ENCODE data around the gene GPX3. TPM values are rescaled to one million over a fixed set of nuclear protein-coding genes. Genes with fewer than 3 reads are reported as not detected.

GPX3 gene
- total and polyA plus RNA-seq, 2 donors (not counting 1 experiment from before 2014, with no cell fraction given), result 182 to 267 TPM

GRCh38 chr5:151055336-151055735, 34.9 kb downstream of the GPX3 start:
- Histone ChIP-seq H3K79me2 (ENCODE audit: control insufficient read depth, insufficient read depth, low read length) (no peaks in the 10 kb centered on the region), H3K4me2 (ENCODE audit: extremely low read depth, insufficient read depth, low read length) (no peak overlapping the region), H3K4me3 (replicated peaks in 1 of 4; ENCODE audit: control extremely low read depth in 1 of 4, insufficient read depth in 1 of 4, low read depth in 3 of 4, low read length in 4 of 4) (no peak overlapping the region), H3K36me3 (ENCODE audit: control insufficient read depth, insufficient read depth, low read length) (peaks cover 4% of the 10 kb centered on the region), H3K9ac (ENCODE audit: insufficient read depth, low read length) (no peak overlapping the region), H3K27ac (ENCODE audit: insufficient read depth, low read length) (no peak overlapping the region), H4K20me1 (ENCODE audit: control insufficient read depth, extremely low read depth, insufficient read depth, low read length) (no peaks in the 10 kb centered on the region), H2AFZ (ENCODE audit: low read length) (no peak overlapping the region), H3K27me3 (ENCODE audit: control insufficient read depth, insufficient read depth, low read length) (no peaks in the 10 kb centered on the region), H3K4me1 (ENCODE audit: control insufficient read depth, extremely low read depth, insufficient read depth, low read length) (peaks cover 12% of the 10 kb centered on the region), H3K9me3 (ENCODE audit: control insufficient read depth, insufficient read depth, low read depth, low read length) (no peaks in the 10 kb centered on the region)
- no peak for TF ChIP-seq EZH2 (IDR thresholded peaks at IDR 0.05; ENCODE audit: low read length, missing control alignments)
- TF ChIP-seq, protein P1, sequence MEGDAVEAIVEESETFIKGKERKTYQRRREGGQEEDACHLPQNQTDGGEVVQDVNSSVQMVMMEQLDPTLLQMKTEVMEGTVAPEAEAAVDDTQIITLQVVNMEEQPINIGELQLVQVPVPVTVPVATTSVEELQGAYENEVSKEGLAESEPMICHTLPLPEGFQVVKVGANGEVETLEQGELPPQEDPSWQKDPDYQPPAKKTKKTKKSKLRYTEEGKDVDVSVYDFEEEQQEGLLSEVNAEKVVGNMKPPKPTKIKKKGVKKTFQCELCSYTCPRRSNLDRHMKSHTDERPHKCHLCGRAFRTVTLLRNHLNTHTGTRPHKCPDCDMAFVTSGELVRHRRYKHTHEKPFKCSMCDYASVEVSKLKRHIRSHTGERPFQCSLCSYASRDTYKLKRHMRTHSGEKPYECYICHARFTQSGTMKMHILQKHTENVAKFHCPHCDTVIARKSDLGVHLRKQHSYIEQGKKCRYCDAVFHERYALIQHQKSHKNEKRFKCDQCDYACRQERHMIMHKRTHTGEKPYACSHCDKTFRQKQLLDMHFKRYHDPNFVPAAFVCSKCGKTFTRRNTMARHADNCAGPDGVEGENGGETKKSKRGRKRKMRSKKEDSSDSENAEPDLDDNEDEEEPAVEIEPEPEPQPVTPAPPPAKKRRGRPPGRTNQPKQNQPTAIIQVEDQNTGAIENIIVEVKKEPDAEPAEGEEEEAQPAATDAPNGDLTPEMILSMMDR (conservative IDR thresholded peaks at IDR 0.05 in 1 of 2, IDR thresholded peaks at IDR 0.05 in 1 of 2; ENCODE audit: low read depth in 1 of 2, low read length in 2 of 2), result no peak
- DNase-seq (ENCODE audit: low read depth in 2 of 2), result no peak

DNA sequence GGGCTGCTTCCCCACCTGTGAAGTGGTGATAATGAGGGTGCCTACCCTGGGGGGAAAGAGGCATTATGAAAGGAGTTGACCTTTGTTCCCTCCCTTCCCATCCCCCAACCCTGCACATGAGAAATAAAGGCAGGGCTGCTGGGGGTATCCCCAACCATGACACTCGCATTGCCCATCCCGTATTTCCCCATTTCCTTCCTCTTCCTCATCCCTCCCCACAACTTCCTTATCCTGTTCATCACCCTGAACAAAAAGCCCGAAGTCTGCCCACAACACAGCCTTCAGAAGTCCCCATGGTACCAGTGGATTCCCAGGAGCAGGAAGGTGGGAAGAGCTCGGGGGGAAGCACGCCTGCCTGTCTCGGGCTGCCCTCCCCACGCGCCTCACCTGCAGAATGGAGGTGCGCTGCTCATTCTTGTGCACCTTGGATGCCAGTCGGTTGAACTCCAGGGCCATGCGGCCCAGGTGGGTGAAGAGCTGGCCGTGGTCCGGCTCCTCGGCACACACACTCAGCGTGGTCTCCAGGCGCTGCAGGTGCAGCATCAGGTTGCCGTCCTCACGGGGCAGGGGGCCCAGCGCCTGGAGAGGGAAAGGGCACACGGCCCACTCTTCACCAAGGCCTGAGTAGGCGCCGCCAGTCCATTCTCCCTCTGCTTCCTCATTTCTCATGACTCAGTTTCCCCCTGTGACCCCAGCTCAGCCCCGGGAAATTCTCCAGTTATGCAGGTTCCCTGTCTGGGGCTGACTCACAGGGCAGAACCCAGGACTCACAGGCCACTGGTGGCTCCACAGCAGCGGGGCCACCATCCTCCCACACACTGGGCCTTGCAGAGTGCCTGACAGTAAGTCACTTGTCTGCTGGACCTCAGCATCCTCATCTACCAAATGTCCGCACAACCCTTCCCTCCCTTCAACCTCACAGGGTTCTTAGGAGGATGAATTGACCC, 36.3 kb downstream of the GPX3 start:
- no peak for DNase-seq (ENCODE audit: low read depth in 2 of 2)
- no peak overlapping the region for H3K27ac ChIP-seq (ENCODE audit: insufficient read depth, low read length)
- no peak overlapping the region for H3K4me3 ChIP-seq (replicated peaks in 1 of 4; ENCODE audit: control extremely low read depth in 1 of 4, insufficient read depth in 1 of 4, low read depth in 3 of 4, low read length in 4 of 4)
- peaks cover 10% of the 10 kb centered on the region for H3K4me1 ChIP-seq (ENCODE audit: control insufficient read depth, extremely low read depth, insufficient read depth, low read length)
- H3K79me2 ChIP-seq (ENCODE audit: control insufficient read depth, insufficient read depth, low read length), result no peaks in the 10 kb centered on the region
- no peak overlapping the region for H2AFZ ChIP-seq (ENCODE audit: low read length)
- TF ChIP-seq EZH2 (IDR thresholded peaks at IDR 0.05; ENCODE audit: low read length, missing control alignments), result no peak
- TF ChIP-seq, protein P1 (conservative IDR thresholded peaks at IDR 0.05 in 1 of 2, IDR thresholded peaks at IDR 0.05 in 1 of 2; ENCODE audit: low read depth in 1 of 2, low read length in 2 of 2), result no peak
- H3K9me3 ChIP-seq (ENCODE audit: control insufficient read depth, insufficient read depth, low read depth, low read length), result no peaks in the 10 kb centered on the region
- H3K27me3 ChIP-seq (ENCODE audit: control insufficient read depth, insufficient read depth, low read length), result no peaks in the 10 kb centered on the region
- no peak overlapping the region for H3K9ac ChIP-seq (ENCODE audit: insufficient read depth, low read length)
- H3K4me2 ChIP-seq (ENCODE audit: extremely low read depth, insufficient read depth, low read length), result no peak overlapping the region
- H4K20me1 ChIP-seq (ENCODE audit: control insufficient read depth, extremely low read depth, insufficient read depth, low read length), result no peaks in the 10 kb centered on the region
- H3K36me3 ChIP-seq (ENCODE audit: control insufficient read depth, insufficient read depth, low read length), result peaks cover 2% of the 10 kb centered on the region

DNA sequence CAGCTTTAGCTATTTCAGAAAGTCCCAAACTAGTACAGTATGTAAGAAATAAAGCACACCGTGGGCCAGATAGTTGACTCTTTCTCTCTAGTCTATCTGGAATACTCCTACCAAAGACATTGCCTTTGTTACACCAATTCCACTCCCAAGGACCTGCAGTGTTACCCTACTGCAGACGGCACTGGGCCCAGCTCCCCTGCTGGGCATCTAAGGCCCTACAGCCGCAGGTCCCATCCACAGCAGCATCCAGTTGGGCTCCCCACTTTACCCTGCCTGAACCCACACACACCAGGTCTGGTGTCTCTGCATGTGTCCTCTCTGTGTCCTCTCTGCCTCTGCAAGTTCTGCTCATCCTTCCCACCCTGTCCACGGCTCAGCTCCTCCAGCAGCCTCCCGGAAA, 37.9 kb downstream of the GPX3 start:
- DNase-seq (ENCODE audit: low read depth in 2 of 2), result no peak
- Histone ChIP-seq H2AFZ (ENCODE audit: low read length) (no peak overlapping the region), H3K9me3 (ENCODE audit: control insufficient read depth, insufficient read depth, low read depth, low read length) (no peaks in the 10 kb centered on the region), H3K27me3 (ENCODE audit: control insufficient read depth, insufficient read depth, low read length) (no peaks in the 10 kb centered on the region), H3K4me3 (replicated peaks in 1 of 4; ENCODE audit: control extremely low read depth in 1 of 4, insufficient read depth in 1 of 4, low read depth in 3 of 4, low read length in 4 of 4) (no peak overlapping the region), H3K27ac (ENCODE audit: insufficient read depth, low read length) (no peak overlapping the region), H3K36me3 (ENCODE audit: control insufficient read depth, insufficient read depth, low read length) (peaks cover 5% of the 10 kb centered on the region), H3K79me2 (ENCODE audit: control insufficient read depth, insufficient read depth, low read length) (no peaks in the 10 kb centered on the region), H3K4me2 (ENCODE audit: extremely low read depth, insufficient read depth, low read length) (no peak overlapping the region), H3K4me1 (ENCODE audit: control insufficient read depth, extremely low read depth, insufficient read depth, low read length) (peaks cover 16% of the 10 kb centered on the region), H4K20me1 (ENCODE audit: control insufficient read depth, extremely low read depth, insufficient read depth, low read length) (no peaks in the 10 kb centered on the region), H3K9ac (ENCODE audit: insufficient read depth, low read length) (no peak overlapping the region)
- TF ChIP-seq, protein P1 (conservative IDR thresholded peaks at IDR 0.05 in 1 of 2, IDR thresholded peaks at IDR 0.05 in 1 of 2; ENCODE audit: low read depth in 1 of 2, low read length in 2 of 2), result peak in 1 of 2 donors; percentile 18
- no peak for TF ChIP-seq EZH2 (IDR thresholded peaks at IDR 0.05; ENCODE audit: low read length, missing control alignments)

All from fibroblast of lung (primary cell).